Activated CD4-positive, alpha-beta T cell treated with anti-CD3 and anti-CD28 coated beads, Interleukin-2, amount 10 ng/mL, durations not matched to agents 24 days and 14 days (primary cell): ENCODE data around the gene MTMR10. TPM values are rescaled to one million over a fixed set of nuclear protein-coding genes. Genes with fewer than 3 reads are reported as not detected.
A peak's percentile ranks its signal among the peaks of the same experiment; 100 is the strongest.

ENCODE experiments used
- DNase-seq: peaks from one replicate; pipeline ENCODE4 v3.0.0; 2022
- H3K27ac Mint-ChIP-seq: one replicate; pipeline ENCODE4 v1.8.0; 2022; ENCODE audit warnings: mild to moderate bottlenecking, mixed read lengths
- H3K27me3 Mint-ChIP-seq: one replicate; pipeline ENCODE4 v1.8.0; 2022; ENCODE audit warnings: mixed read lengths
- H3K36me3 Mint-ChIP-seq: one replicate; pipeline ENCODE4 v1.8.0; 2022; ENCODE audit warnings: low read depth, mild to moderate bottlenecking, mixed read lengths
- H3K4me1 Mint-ChIP-seq: one replicate; pipeline ENCODE4 v1.8.0; 2021; ENCODE audit warnings: mixed read lengths
- H3K4me3 Mint-ChIP-seq: one replicate; pipeline ENCODE4 v1.8.0; 2022; ENCODE audit warnings: mild to moderate bottlenecking, moderate library complexity, mixed read lengths
- H3K9me3 Mint-ChIP-seq: one replicate; pipeline ENCODE4 v1.8.0; 2021; ENCODE audit warnings: mixed read lengths
- intact Hi-C: fragments of 100-400 bp; cut with micrococcal nuclease; formaldehyde crosslinking; loops from one replicate; pipeline ENCODE4 v1.15.1; 2023
- total RNA-seq: library from RNA; stranded (reverse); gene quantifications from 2 replicates; pipeline ENCODE4 v1.2.3, GENCODE V29; 2022

MTMR10 gene
- total RNA-seq, 1 donor from 2014 or later: 12.3 TPM

- peaks cover 8% of the 10 kb centered on the region for H3K4me1 Mint-ChIP-seq
- H3K36me3 Mint-ChIP-seq: peaks cover 35% of the 10 kb centered on the region
- H3K27me3 Mint-ChIP-seq: no peaks in the 10 kb centered on the region
- H3K4me3 Mint-ChIP-seq: no peak overlapping the region
- no peak overlapping the region for H3K27ac Mint-ChIP-seq
- intact Hi-C loops: no loop called here
- H3K9me3 Mint-ChIP-seq: no peaks in the 10 kb centered on the region
- peak; percentile 48 for DNase-seq
Measured at GRCh38 chr15:30962079-30962478, 29.3 kb downstream of the MTMR10 start.

GRCh38 chr15:30958219-30958618, 33.2 kb downstream of the MTMR10 start:
- H3K4me1 Mint-ChIP-seq: peaks cover 14% of the 10 kb centered on the region
- peaks cover 49% of the 10 kb centered on the region for H3K36me3 Mint-ChIP-seq
- peak; percentile 37 for DNase-seq
- H3K4me3 Mint-ChIP-seq: no peak overlapping the region
- H3K27me3 Mint-ChIP-seq: no peaks in the 10 kb centered on the region
- intact Hi-C loops: no loop called here
- H3K27ac Mint-ChIP-seq: no peak overlapping the region
- H3K9me3 Mint-ChIP-seq: no peaks in the 10 kb centered on the region

- no peaks in the 10 kb centered on the region for H3K27me3 Mint-ChIP-seq
- no peak overlapping the region for H3K27ac Mint-ChIP-seq
- peaks cover 6% of the 10 kb centered on the region for H3K4me1 Mint-ChIP-seq
- no peaks in the 10 kb centered on the region for H3K9me3 Mint-ChIP-seq
- H3K36me3 Mint-ChIP-seq: peaks cover 59% of the 10 kb centered on the region
- no peak for DNase-seq
- intact Hi-C loops: no loop called here
- no peak overlapping the region for H3K4me3 Mint-ChIP-seq
Measured at GRCh38 chr15:30956216-30957124, 35.0 kb downstream of the MTMR10 start.

DNA sequence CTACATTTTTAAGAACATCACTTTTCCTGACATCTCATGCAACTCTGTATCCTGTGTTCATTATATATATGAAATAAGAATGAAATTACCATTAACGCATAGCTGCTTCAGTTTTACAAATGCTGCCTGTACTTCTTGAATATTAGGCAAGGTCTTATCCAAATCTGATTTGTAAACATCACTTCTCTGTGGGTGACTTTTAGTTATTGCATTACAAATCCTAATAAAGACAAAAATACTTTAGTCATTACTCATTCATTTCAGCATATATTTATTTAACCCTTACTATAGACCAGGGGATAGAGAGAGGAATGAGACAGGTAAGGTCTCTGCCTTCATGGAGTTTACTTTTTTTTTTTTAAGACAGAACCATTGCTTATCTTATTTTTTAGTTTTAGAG, 36.8 kb downstream of the MTMR10 start:
- no peak overlapping the region for H3K27ac Mint-ChIP-seq
- peaks cover 6% of the 10 kb centered on the region for H3K4me1 Mint-ChIP-seq
- peaks cover 60% of the 10 kb centered on the region for H3K36me3 Mint-ChIP-seq
- no peak overlapping the region for H3K4me3 Mint-ChIP-seq
- no peaks in the 10 kb centered on the region for H3K9me3 Mint-ChIP-seq
- intact Hi-C loops: no loop called here
- no peak for DNase-seq
- no peaks in the 10 kb centered on the region for H3K27me3 Mint-ChIP-seq

- intact Hi-C loops: no loop called here
- Mint-ChIP-seq H3K4me3 (no peak overlapping the region), H3K4me1 (peaks cover 6% of the 10 kb centered on the region), H3K27ac (no peak overlapping the region), H3K27me3 (no peaks in the 10 kb centered on the region), H3K36me3 (peaks cover 62% of the 10 kb centered on the region), H3K9me3 (no peaks in the 10 kb centered on the region)
- no peak for DNase-seq
Measured at GRCh38 chr15:30953731-30954378, 37.6 kb downstream of the MTMR10 start.

DNA sequence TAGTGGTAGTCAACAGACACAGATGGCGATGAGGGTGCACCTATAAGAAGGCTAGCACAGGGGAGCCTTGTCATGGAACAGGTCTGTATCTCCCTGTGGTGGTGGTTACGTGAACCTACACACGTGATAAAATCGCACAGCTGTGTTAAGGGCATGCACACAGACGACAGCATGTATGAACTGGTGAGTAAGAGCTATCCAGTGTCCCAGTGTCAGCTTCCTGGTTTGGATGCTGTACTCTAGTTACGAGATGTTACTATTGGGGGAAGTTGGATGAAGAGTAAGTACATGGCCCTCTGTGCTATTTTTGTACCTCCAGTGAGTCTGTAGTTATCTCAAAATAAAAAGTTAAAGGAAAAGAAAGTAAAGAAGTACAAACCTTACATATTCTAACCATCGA, 38.2 kb downstream of the MTMR10 start:
- peaks cover 6% of the 10 kb centered on the region for H3K4me1 Mint-ChIP-seq
- no peaks in the 10 kb centered on the region for H3K27me3 Mint-ChIP-seq
- H3K36me3 Mint-ChIP-seq: peaks cover 66% of the 10 kb centered on the region
- intact Hi-C loops: no loop called here
- DNase-seq: no peak
- H3K4me3 Mint-ChIP-seq: no peak overlapping the region
- no peaks in the 10 kb centered on the region for H3K9me3 Mint-ChIP-seq
- H3K27ac Mint-ChIP-seq: no peak overlapping the region

- Mint-ChIP-seq H3K4me3 (no peak overlapping the region), H3K27ac (no peak overlapping the region), H3K36me3 (peaks cover 55% of the 10 kb centered on the region), H3K9me3 (no peaks in the 10 kb centered on the region), H3K27me3 (no peaks in the 10 kb centered on the region), H3K4me1 (no peaks in the 10 kb centered on the region)
- intact Hi-C loops: no loop called here
- DNase-seq: no peak
Measured at GRCh38 chr15:30943654-30944335, 47.6 kb downstream of the MTMR10 start.

GRCh38 chr15:30941520-30941919, 49.9 kb downstream of the MTMR10 start:
- H3K27me3 Mint-ChIP-seq: no peaks in the 10 kb centered on the region
- H3K27ac Mint-ChIP-seq: no peak overlapping the region
- intact Hi-C loops: no loop called here
- peaks cover 60% of the 10 kb centered on the region for H3K36me3 Mint-ChIP-seq
- H3K4me1 Mint-ChIP-seq: no peaks in the 10 kb centered on the region
- no peak for DNase-seq
- H3K4me3 Mint-ChIP-seq: no peak overlapping the region
- no peaks in the 10 kb centered on the region for H3K9me3 Mint-ChIP-seq

GRCh38 chr15:30940359-30940758, 51.1 kb downstream of the MTMR10 start:
- DNase-seq: no peak
- H3K27ac Mint-ChIP-seq: no peak overlapping the region
- H3K4me1 Mint-ChIP-seq: no peaks in the 10 kb centered on the region
- intact Hi-C loops: no loop called here
- H3K27me3 Mint-ChIP-seq: no peaks in the 10 kb centered on the region
- peaks cover 62% of the 10 kb centered on the region for H3K36me3 Mint-ChIP-seq
- no peak overlapping the region for H3K4me3 Mint-ChIP-seq
- no peaks in the 10 kb centered on the region for H3K9me3 Mint-ChIP-seq

DNA sequence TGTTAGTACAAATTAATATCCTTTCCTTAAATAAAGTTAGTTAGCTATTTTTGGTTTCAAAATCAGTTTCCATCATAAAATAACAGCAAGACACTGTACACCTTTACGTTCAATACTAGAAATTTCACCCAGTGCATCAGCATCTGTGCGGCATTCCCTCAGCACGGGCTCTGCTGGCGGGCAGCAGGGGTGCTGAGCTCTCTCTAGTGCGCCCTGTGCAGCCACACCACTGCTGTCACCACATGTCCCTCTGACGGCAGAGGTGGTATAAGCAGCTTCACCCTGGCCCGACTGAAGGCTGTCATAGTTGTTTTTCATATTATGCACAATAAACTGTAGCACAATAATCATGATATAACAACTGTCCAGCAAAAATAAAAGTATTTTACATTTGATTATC, 52.3 kb downstream of the MTMR10 start:
- Mint-ChIP-seq H3K27ac (no peak overlapping the region), H3K27me3 (no peaks in the 10 kb centered on the region), H3K4me3 (no peak overlapping the region), H3K9me3 (no peaks in the 10 kb centered on the region), H3K4me1 (no peaks in the 10 kb centered on the region), H3K36me3 (peaks cover 62% of the 10 kb centered on the region)
- intact Hi-C loops: no loop called here
- DNase-seq: no peak

DNA sequence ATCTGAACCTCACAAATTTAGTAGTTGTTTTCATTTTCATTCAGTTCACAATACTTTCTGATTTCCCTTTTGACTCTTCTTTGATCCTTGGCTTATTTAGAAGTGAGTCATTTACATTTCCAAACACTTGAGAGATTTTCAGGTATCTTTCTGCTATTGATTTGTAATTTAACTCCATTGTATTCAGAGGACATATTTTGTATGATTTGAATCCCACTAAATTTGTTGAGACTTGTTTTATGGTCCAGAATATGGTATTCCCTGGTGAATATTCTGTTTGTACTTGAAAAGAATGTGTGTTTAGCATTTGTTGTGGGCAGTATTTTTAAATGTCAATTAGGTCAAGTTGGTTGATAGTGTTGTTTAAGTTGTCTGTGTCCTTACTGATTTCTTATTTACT, 58.1 kb downstream of the MTMR10 start:
- intact Hi-C loops: no loop called here
- peaks cover 6% of the 10 kb centered on the region for H3K4me1 Mint-ChIP-seq
- H3K27me3 Mint-ChIP-seq: no peaks in the 10 kb centered on the region
- H3K9me3 Mint-ChIP-seq: no peaks in the 10 kb centered on the region
- no peak overlapping the region for H3K4me3 Mint-ChIP-seq
- no peak for DNase-seq
- H3K36me3 Mint-ChIP-seq: peaks cover 64% of the 10 kb centered on the region
- H3K27ac Mint-ChIP-seq: peak overlapping the region; percentile 26

DNA sequence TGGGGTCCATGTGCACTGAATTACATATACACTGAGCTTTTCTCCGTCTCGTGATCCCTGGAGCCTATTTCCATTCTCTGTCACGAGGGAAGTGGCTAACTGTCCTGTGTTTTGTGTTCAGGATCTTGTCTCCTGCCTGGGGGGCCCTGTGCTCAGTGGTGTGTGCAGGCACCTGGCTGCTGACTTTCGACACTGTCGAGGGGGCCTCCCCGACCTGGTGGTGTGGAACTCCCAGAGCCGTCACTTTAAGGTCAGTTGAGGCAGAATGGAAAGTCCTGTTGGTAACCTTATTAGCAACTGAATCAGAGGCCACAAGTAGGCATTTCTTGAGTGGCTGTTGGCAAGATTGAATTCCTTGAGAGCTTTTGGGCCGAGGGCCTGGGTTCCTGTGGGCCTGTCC, 61.0 kb downstream of the MTMR10 start:
- Mint-ChIP-seq H3K4me1 (peaks cover 6% of the 10 kb centered on the region), H3K9me3 (no peaks in the 10 kb centered on the region), H3K36me3 (peaks cover 51% of the 10 kb centered on the region), H3K27ac (no peak overlapping the region), H3K27me3 (no peaks in the 10 kb centered on the region), H3K4me3 (no peak overlapping the region)
- intact Hi-C loops: no loop called here
- DNase-seq: no peak

DNA sequence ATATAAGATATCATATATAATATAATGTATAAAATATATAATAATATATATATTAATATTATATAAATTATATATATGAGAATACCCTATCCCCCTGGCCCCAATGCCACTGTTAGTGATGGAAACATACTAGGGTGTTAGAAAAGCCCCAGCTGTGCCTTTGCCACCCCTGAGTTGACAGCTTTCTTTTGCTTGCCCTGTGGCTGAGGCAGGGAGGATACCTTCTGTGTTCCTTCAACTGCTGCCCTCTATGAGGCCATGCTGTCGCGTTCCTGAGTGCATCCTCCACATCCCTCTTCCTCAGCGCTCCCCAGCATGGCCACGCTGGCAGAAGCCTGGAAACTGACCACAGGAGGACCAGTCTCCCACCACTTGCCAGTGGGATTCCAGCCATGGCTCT, 61.4 kb downstream of the MTMR10 start:
- Mint-ChIP-seq H3K27me3 (no peaks in the 10 kb centered on the region), H3K4me1 (peaks cover 6% of the 10 kb centered on the region), H3K4me3 (no peak overlapping the region), H3K27ac (no peak overlapping the region), H3K9me3 (no peaks in the 10 kb centered on the region), H3K36me3 (peaks cover 51% of the 10 kb centered on the region)
- no peak for DNase-seq
- intact Hi-C loops: no loop called here

DNA sequence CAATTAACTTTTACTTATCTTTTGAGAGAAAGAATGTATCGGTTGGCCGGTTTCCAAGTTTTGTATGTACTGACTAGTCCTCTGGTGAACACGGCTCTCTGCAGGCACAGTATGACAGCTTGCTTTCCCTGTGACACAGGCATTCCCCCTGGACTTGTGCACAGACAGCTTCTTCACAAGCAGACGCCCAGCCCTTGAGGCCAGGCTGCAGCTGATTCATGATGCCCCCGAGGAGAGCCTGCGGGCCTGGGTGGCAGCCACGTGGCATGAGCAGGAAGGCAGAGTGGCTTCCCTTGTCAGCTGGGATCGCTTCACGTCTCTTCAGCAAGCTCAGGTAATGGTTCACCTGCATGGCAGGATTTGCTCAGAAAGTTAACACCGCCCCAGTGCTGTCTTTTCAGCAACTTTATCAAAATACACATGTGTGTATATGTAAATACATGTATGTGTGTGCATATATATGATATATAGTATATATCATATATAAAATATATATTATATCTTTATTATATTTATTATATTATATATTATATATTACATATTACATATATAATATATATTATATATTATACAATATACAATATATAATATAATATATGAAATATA, 62.3 kb downstream of the MTMR10 start:
- no peak overlapping the region for H3K4me3 Mint-ChIP-seq
- no peak overlapping the region for H3K27ac Mint-ChIP-seq
- H3K36me3 Mint-ChIP-seq: peaks cover 47% of the 10 kb centered on the region
- H3K27me3 Mint-ChIP-seq: no peaks in the 10 kb centered on the region
- H3K9me3 Mint-ChIP-seq: no peaks in the 10 kb centered on the region
- peaks cover 6% of the 10 kb centered on the region for H3K4me1 Mint-ChIP-seq
- intact Hi-C loops: no loop called here
- no peak for DNase-seq
